ENCODE results near the gene MRPS21. TPM values are rescaled to one million over a fixed set of nuclear protein-coding genes. Genes with fewer than 3 reads are reported as not detected.

Gene MRPS21
- 82.0 TPM for total RNA-seq
- polyA plus RNA-seq (ENCODE audit: insufficient read depth in 1 of 8, insufficient read length in 8 of 8, low replicate concordance in 1 of 8): 10 to 100 TPM; 48.1 to 59.4 (median 54.0) TPM
- long read RNA-seq, donor 1, transcript MRPS21-201 (2 exons, 1,462 nt): minor isoform, 17 of 65 reads
- long read RNA-seq, donor 1, transcript MRPS21-202 (3 exons, 1,226 nt): major isoform, 42 of 65 reads
- long read RNA-seq, donor 1, partial matches to known transcripts: 6 of 65 reads
- long read RNA-seq, donor 1, other reads (novel, unspliced or antisense): 0 of 65 reads
- long read RNA-seq, donor 2, transcript MRPS21-202 (3 exons, 1,226 nt): major isoform, 10 of 12 reads
- long read RNA-seq, donor 2, partial matches to known transcripts: 0 of 12 reads
- long read RNA-seq, donor 2, other reads (novel, unspliced or antisense): 0 of 12 reads
- long read RNA-seq, donor 3, transcript MRPS21-202 (3 exons, 1,226 nt): major isoform, 53 of 88 reads
- long read RNA-seq, donor 3, transcript MRPS21-201 (2 exons, 1,462 nt): minor isoform, 35 of 88 reads
- long read RNA-seq, donor 3, partial matches to known transcripts: 0 of 88 reads
- long read RNA-seq, donor 3, other reads (novel, unspliced or antisense): 0 of 88 reads
- long read RNA-seq, donor 4, transcript MRPS21-201 (2 exons, 1,462 nt): minor isoform, 27 of 86 reads
- long read RNA-seq, donor 4, transcript MRPS21-202 (3 exons, 1,226 nt): major isoform, 59 of 86 reads
- long read RNA-seq, donor 4, partial matches to known transcripts: 0 of 86 reads
- long read RNA-seq, donor 4, other reads (novel, unspliced or antisense): 0 of 86 reads
- long read RNA-seq, donor 5, transcript MRPS21-202 (3 exons, 1,226 nt): major isoform, 163 of 233 reads
- long read RNA-seq, donor 5, transcript MRPS21-201 (2 exons, 1,462 nt): minor isoform, 70 of 233 reads
- long read RNA-seq, donor 5, partial matches to known transcripts: 0 of 233 reads
- long read RNA-seq, donor 5, other reads (novel, unspliced or antisense): 0 of 233 reads
- long read RNA-seq, donor 6, transcript MRPS21-202 (3 exons, 1,226 nt): major isoform, 169 of 241 reads
- long read RNA-seq, donor 6, transcript MRPS21-201 (2 exons, 1,462 nt): minor isoform, 72 of 241 reads
- long read RNA-seq, donor 6, partial matches to known transcripts: 0 of 241 reads
- long read RNA-seq, donor 6, other reads (novel, unspliced or antisense): 0 of 241 reads
- long read RNA-seq, donor 7, transcript MRPS21-201 (2 exons, 1,462 nt): minor isoform, 48 of 190 reads
- long read RNA-seq, donor 7, transcript MRPS21-202 (3 exons, 1,226 nt): major isoform, 131 of 190 reads
- long read RNA-seq, donor 7, partial matches to known transcripts: 11 of 190 reads
- long read RNA-seq, donor 7, other reads (novel, unspliced or antisense): 0 of 190 reads
- long read RNA-seq, donor 8, transcript MRPS21-202 (3 exons, 1,226 nt): major isoform, 70 of 105 reads
- long read RNA-seq, donor 8, transcript MRPS21-201 (2 exons, 1,462 nt): minor isoform, 35 of 105 reads
- long read RNA-seq, donor 8, partial matches to known transcripts: 0 of 105 reads
- long read RNA-seq, donor 8, other reads (novel, unspliced or antisense): 0 of 105 reads
- long read RNA-seq, donor 9, transcript MRPS21-201 (2 exons, 1,462 nt): minor isoform, 22 of 110 reads
- long read RNA-seq, donor 9, transcript MRPS21-202 (3 exons, 1,226 nt): major isoform, 88 of 110 reads
- long read RNA-seq, donor 9, partial matches to known transcripts: 0 of 110 reads
- long read RNA-seq, donor 9, other reads (novel, unspliced or antisense): 0 of 110 reads
- long read RNA-seq, donor 10, transcript MRPS21-201 (2 exons, 1,462 nt): minor isoform, 45 of 131 reads
- long read RNA-seq, donor 10, transcript MRPS21-202 (3 exons, 1,226 nt): major isoform, 86 of 131 reads
- long read RNA-seq, donor 10, partial matches to known transcripts: 0 of 131 reads
- long read RNA-seq, donor 10, other reads (novel, unspliced or antisense): 0 of 131 reads
- long read RNA-seq, donor 11, transcript MRPS21-201 (2 exons, 1,462 nt): minor isoform, 40 of 149 reads
- long read RNA-seq, donor 11, transcript MRPS21-202 (3 exons, 1,226 nt): major isoform, 109 of 149 reads
- long read RNA-seq, donor 11, partial matches to known transcripts: 0 of 149 reads
- long read RNA-seq, donor 11, other reads (novel, unspliced or antisense): 0 of 149 reads

DNA sequence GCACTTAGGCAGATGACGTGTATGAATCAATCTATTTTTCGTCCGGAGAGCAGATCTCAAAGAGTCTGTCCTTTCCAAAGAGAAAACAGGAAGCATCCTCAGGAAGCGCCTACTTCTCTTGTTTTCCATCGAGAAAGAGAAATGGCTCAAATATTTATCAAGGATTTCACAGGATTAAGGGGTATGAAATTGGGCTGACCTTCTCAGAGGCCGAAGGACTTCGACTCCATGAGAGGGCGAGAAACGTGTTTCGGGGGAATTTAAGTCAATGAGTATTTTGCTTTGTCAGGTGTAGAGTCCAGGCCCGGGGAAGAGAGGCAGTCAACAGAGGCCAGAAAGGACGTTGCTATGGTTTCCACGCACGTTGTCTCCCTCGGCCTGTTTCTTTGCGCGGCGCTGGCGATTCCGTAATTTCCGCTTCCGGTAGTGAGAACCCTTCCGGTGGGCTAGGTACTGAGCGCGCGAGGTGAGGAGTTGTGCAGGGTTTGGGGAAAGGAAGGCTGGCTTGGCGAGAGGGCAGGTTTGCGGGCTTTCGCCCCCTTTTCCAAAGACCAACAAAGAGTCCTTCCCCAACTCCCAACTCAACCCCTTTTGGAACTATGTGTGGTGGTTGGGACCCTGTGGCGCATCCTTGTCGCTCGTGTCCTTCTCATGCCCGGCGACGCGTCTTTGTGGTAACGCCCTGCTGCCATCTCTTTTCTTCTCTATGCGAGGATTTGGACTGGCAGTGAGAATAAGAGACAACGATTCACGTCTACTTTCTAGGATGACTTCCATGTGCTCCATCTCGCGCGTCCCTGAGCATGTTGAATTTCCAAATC lies at the start of gene MRPS21:
Gene MRPS21 (plus strand): TSS at position 429 of the 821 bp plus-strand sequence. CDS start 506 bp downstream, outside the sequence.
- peak; percentile 99 for DNase-seq
- WGBS (ENCODE audit: insufficient coverage): 9% methylated on average over 18 of the region's 43 CpGs
- Histone ChIP-seq H3K4me1 (ENCODE audit: control insufficient read depth, insufficient read depth, low read length) (peaks cover 8% of the 10 kb centered on the region), H3K27ac (ENCODE audit: low read length) (peak within 1 kb of the TSS; percentile 90), H3K4me3 (ENCODE audit: low read length) (peak within 1 kb of the TSS; percentile 81), H3K27me3 (ENCODE audit: control insufficient read depth, insufficient read depth, low read length) (no peaks in the 10 kb centered on the region), H3K9me3 (replicated peaks; ENCODE audit: control insufficient read depth, low read depth, low read length) (no peaks in the 10 kb centered on the region), H3K36me3 (ENCODE audit: control insufficient read depth, insufficient read depth, low read length) (peaks cover 27% of the 10 kb centered on the region)

DNA sequence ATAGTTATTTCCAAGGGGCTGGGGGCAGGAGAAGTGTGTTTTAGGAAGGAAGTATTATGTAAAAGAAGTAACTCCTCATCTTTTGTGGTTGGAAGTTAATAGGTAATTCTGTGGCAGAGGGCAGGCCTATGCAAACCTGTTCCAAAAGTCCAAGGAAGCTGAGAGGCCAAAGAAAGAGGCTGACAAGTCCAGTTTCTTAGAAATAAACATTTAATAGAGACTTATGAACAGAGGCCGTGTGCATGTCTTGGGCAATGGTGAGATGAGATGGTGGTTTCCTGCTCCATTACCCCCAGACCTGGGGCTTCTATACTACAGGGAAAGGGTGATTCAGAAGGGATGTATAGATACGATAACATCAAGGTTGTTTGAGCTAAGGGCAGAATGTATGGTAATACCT lies 43.7 kb upstream of the MRPS21 start:
- DNase-seq: no peak
- Histone ChIP-seq H3K9me3 (replicated peaks; ENCODE audit: control insufficient read depth, low read depth, low read length) (no peaks in the 10 kb centered on the region), H3K27ac (ENCODE audit: low read length) (no peak overlapping the region), H3K36me3 (ENCODE audit: control insufficient read depth, insufficient read depth, low read length) (no peaks in the 10 kb centered on the region), H3K4me1 (ENCODE audit: control insufficient read depth, insufficient read depth, low read length) (no peaks in the 10 kb centered on the region), H3K4me3 (ENCODE audit: low read length) (no peak overlapping the region), H3K27me3 (ENCODE audit: control insufficient read depth, insufficient read depth, low read length) (no peaks in the 10 kb centered on the region)
- no CpG with 5 or more reads among the region's 2 CpGs for WGBS (ENCODE audit: insufficient coverage)

DNA sequence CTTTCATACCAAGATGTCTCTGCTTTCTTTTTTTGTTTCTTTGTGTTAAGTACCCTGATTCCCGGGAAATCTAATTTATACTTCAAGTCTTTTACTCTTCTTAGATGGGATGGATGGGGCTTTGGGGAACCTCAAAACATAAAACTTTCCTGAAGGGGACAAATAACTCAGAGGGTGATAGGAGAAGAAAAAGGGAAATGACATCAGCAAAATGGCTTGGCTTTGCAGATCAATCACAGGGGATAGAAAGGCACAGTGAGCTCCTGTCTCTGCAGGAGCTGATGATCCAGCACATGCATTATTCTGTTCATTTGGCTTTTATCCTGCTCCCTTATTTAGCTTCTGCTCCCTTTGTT lies 37.5 kb upstream of the MRPS21 start:
- H3K4me1 ChIP-seq (ENCODE audit: control insufficient read depth, insufficient read depth, low read length): peaks cover 43% of the 10 kb centered on the region
- H3K9me3 ChIP-seq (replicated peaks; ENCODE audit: control insufficient read depth, low read depth, low read length): no peaks in the 10 kb centered on the region
- H3K4me3 ChIP-seq (ENCODE audit: low read length): no peak overlapping the region
- peaks cover 7% of the 10 kb centered on the region for H3K27me3 ChIP-seq (ENCODE audit: control insufficient read depth, insufficient read depth, low read length)
- peak overlapping the region; percentile 69 for H3K27ac ChIP-seq (ENCODE audit: low read length)
- WGBS (ENCODE audit: insufficient coverage): no CpG with 5 or more reads among the region's 1 CpG
- no peaks in the 10 kb centered on the region for H3K36me3 ChIP-seq (ENCODE audit: control insufficient read depth, insufficient read depth, low read length)
- no peak for DNase-seq

DNA sequence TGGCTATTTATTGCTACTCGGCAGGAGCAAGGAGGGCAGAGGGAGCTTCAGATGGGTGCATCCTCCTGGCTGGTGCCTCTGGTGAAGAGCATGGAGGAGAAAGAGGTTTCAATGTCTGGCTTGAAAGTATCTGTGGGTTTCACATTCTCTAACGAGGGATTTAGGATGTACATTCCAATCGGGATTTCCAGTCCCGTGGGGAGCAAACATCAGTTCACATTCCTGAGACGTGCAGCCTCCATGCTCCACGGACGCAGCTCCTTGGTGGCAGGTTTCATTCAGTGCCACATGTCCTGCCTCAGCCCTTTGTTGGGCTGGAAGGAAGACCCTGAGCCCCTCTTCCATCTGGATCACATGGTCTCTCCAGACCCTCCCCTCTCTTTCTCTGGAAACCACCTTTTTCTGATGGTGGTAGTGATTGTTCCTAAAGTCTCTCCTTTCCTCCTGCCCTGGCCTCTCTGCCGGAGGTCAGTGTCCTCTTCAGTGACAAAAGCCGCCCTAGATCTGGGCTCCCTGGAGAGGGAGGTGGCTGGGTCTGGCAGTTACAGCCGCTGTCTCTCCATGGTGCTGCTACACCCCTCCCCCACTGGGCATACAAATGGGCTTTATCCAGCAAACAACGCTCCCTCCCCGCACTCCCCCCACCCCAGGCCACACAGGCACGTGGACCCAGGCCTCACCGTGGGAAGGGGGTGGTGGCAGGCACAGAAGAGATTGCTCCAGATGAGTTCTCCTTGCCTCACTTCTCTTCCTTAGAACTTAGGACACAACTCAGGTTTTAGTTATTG lies 36.9 kb upstream of the MRPS21 start:
- WGBS (ENCODE audit: insufficient coverage): 10% methylated on average over 9 of the region's 14 CpGs
- Histone ChIP-seq H3K27ac (ENCODE audit: low read length) (no peak overlapping the region), H3K9me3 (replicated peaks; ENCODE audit: control insufficient read depth, low read depth, low read length) (no peaks in the 10 kb centered on the region), H3K4me3 (ENCODE audit: low read length) (no peak overlapping the region), H3K27me3 (ENCODE audit: control insufficient read depth, insufficient read depth, low read length) (peaks cover 7% of the 10 kb centered on the region), H3K4me1 (ENCODE audit: control insufficient read depth, insufficient read depth, low read length) (peaks cover 43% of the 10 kb centered on the region), H3K36me3 (ENCODE audit: control insufficient read depth, insufficient read depth, low read length) (no peaks in the 10 kb centered on the region)
- DNase-seq: no peak

DNA sequence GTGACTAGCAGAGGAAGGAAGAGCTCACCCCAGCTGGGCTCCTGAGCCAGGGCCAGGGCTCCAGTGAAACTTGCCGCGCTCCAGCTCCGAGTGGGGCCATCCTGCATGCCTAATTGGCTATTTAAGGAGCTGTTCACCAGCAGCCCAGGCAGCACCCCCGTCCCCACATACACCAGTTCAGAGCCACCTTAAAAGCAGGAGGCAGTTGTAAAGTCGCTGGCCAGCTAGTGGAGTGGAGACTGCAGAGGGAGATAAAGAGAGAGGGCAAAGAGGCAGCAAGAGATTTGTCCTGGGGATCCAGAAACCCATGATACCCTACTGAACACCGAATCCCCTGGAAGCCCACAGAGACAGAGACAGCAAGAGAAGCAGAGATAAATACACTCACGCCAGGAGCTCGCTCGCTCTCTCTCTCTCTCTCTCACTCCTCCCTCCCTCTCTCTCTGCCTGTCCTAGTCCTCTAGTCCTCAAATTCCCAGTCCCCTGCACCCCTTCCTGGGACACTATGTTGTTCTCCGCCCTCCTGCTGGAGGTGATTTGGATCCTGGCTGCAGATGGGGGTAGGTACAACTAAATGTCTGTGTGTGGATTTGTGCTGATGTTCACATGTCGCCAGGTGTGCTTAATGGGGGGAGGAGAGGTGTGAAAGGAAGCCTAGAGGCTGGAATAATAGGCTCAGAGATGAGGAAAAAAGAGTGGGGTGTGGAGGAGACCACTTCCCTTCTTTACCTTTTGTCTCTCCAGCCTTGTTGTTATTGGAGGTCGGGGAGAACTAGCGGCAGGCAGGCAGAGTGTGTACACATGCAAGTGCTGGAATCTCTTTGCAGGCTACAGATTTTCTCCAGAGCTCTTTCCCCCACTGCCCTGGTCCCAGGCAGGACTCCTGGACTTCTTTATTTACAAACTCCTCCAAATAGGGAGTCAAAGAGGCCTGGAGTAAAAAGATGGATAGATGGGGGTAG lies 35.8 kb upstream of the MRPS21 start, which contains the start of gene CA14:
Gene CA14 (plus strand): TSS at position 151 of the 962 bp plus-strand sequence. CDS start 355 bp downstream, at position 506.
- peak; percentile 38 for DNase-seq
- no peak within 1 kb of the TSS for H3K27ac ChIP-seq (ENCODE audit: low read length)

DNA sequence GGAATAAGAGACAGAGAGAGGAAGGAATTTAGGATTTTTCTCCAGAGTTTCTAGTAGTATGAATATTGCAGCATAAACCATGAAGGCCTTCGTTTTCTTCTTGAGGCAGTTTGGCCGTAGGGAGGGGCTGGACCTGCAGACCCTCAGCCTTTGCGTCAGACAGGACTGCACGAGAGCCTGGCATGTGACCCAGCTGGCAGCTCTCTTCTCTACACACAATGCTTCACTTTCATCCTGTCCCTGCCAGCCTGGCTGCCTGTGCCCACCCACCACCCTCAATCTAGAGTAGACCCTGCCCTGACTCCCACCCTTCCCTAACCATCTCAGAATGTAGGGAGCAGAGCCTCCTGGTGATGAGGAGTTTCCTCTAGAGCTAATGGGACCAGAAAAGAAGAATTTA lies 34.4 kb upstream of the MRPS21 start:
- Histone ChIP-seq H3K36me3 (ENCODE audit: control insufficient read depth, insufficient read depth, low read length) (peaks cover 3% of the 10 kb centered on the region), H3K4me1 (ENCODE audit: control insufficient read depth, insufficient read depth, low read length) (peaks cover 43% of the 10 kb centered on the region), H3K27me3 (ENCODE audit: control insufficient read depth, insufficient read depth, low read length) (peaks cover 7% of the 10 kb centered on the region), H3K27ac (ENCODE audit: low read length) (peak overlapping the region; percentile 56), H3K9me3 (replicated peaks; ENCODE audit: control insufficient read depth, low read depth, low read length) (no peaks in the 10 kb centered on the region), H3K4me3 (ENCODE audit: low read length) (no peak overlapping the region)
- 35% methylated on average over 4 of the region's 4 CpGs for WGBS (ENCODE audit: insufficient coverage)
- DNase-seq: no peak

More for the DNA sequence above, 35.8 kb upstream of the MRPS21 start, which contains the start of gene CA14:
- 50% methylated on average over 1 of the region's 13 CpGs for WGBS (ENCODE audit: insufficient coverage)
- H3K36me3 ChIP-seq (ENCODE audit: control insufficient read depth, insufficient read depth, low read length): no peaks in the 10 kb centered on the region
- peak within 1 kb of the TSS; percentile 28 for H3K4me3 ChIP-seq (ENCODE audit: low read length)
- no peaks in the 10 kb centered on the region for H3K9me3 ChIP-seq (replicated peaks; ENCODE audit: control insufficient read depth, low read depth, low read length)
- peaks cover 7% of the 10 kb centered on the region for H3K27me3 ChIP-seq (ENCODE audit: control insufficient read depth, insufficient read depth, low read length)
- peaks cover 43% of the 10 kb centered on the region for H3K4me1 ChIP-seq (ENCODE audit: control insufficient read depth, insufficient read depth, low read length)
